Stimulated activated CD4-positive, alpha-beta T cell treated with anti-CD3 and anti-CD28 coated beads, Interleukin-15, amount 100 ng/mL, for 48 hours (primary cell): Measurements from ENCODE around the gene LYRM7.
"Not testable (repeated sequence)": the region's sequence is repeated elsewhere in the genome, so short reads cannot be mapped to it uniquely, and the experiment has no call there.

Experiments
- DNase-seq, 2 donors: peaks; one replicate each; pipeline ENCODE4 v3.0.0-alpha.2; 2020; ENCODE audit warnings: low read depth in 2 of 2

The LYRM7 gene

GRCh38 chr5:131180407-131180806 lies 9.7 kb downstream of the LYRM7 start:
- no peak for DNase-seq

- DNase-seq = no peak
Measured at GRCh38 chr5:131182839-131183238, 12.1 kb downstream of the LYRM7 start.

GRCh38 chr5:131185523-131186104 lies 14.9 kb downstream of the LYRM7 start:
- no peak for DNase-seq

GRCh38 chr5:131186561-131187256 lies 16.0 kb downstream of the LYRM7 start:
- DNase-seq = no peak

- no peak for DNase-seq
Measured at GRCh38 chr5:131193106-131193505, 22.4 kb downstream of the LYRM7 start.

- not testable (repeated sequence) for DNase-seq
Measured at GRCh38 chr5:131193897-131194296, 23.2 kb downstream of the LYRM7 start.

DNA sequence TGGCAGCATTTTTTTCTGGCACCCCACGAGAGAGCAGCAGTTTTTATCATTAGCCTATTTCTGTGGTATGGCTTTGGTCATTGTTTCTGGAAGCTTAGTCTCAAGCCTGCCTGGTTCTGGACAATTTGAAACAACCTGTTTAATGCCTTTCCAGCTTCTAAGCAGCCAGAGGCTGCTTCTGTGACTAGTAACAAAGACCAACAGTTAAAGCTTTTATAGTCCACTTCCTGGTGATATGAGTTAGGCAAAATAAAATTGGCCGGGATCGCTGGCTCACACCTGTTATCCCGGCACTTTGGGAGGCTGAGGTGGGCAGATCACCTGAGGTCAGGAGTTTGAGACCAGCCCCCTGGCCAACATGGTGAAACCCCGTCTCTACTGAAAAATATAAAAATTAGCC lies 24.0 kb downstream of the LYRM7 start:
- no peak for DNase-seq

DNA sequence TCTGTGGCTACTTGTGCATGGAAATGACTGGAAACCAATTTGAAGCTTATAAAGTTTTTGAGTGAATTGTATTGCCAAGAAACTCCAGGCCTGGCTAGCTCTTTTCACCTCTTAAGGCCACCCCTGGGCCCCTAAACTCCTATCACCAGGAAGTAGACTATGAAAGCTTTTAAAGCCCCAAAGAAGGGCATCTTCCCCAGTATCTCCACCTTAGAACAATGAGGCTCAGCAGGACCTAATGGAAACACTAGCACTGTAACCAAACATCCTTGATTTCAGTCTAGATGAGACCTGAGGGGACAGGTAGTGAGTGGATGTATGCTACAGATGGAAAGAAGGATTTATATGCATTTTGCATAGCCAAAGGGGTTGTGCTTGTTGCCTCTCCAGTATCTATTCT lies 25.0 kb downstream of the LYRM7 start:
- DNase-seq = no peak

- no peak for DNase-seq
Measured at GRCh38 chr5:131196331-131196730, 25.6 kb downstream of the LYRM7 start.

DNA sequence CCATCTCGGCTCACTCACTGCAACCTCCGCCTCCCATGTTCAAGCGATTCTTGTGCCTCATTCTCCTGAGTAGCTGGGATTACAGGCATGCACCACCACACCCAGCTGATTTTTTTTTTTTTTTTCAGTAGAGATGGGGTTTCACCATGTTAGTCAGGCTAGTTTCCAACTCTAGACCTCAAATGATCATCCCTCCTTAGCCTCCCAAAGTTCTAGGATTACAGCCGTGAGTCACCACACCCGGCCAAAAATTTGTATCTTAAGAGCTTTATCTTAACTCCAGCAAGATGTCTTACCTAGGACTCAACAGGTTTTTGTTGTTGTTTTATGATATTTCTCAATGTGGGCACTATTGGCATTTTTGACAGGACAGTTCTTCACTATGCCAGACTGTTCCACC lies 27.9 kb downstream of the LYRM7 start:
- DNase-seq = no peak

DNA sequence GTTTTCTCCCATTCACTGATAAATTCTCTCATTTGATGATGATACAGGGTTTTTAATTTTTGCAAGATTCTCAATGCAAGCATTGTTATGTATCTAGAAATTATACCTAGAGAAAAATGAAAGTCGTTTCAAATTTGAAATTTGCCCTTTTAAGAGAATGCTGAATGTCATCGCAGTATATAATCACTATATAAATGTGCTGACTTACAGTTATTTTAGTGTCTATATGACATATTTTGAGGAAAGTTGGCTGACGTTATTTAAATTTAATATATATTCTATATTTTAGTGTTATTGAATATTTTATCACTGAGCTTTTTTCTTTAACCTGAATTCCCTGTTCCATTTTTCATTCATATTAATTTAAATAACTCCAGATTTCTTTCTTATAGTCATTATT lies 29.8 kb downstream of the LYRM7 start:
- DNase-seq = no peak

GRCh38 chr5:131204964-131205363 lies 34.2 kb downstream of the LYRM7 start:
- no peak for DNase-seq

DNA sequence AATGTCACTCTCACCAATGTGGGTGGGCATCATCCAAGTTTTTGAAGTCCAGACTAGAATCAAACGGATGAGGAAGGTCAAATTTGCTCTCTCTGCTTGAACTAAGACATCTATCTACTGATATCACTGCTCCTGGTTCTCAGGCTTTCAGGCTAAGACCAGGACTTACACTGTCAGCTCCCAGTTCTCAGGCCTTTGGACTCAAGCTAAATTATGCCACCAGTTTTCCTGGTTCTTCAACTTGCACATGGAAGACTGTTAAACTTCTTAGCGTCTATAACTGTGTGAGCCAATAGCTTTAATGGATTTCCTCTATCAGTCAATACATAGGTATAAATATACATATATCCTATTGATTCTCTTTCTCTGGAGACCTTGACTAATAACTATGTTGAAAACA lies 35.3 kb downstream of the LYRM7 start:
- no peak for DNase-seq

GRCh38 chr5:131206772-131207171 lies 36.0 kb downstream of the LYRM7 start:
- no peak for DNase-seq

DNA sequence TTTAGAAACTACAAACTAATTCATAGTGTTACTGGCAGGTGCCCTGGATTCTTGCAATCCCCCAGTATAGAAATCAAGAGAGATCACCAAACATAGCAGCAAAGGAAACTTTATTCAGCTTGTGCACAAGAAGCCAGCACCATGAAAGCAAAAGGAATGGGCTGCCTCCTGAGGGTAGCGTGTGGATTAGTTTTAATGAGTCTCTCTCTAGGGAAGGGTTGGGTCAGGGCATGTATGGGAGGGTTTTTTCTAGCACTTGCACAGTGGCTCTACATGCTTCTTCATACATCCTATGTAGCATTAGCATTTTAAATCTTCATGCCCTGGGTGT lies 38.4 kb downstream of the LYRM7 start:
- DNase-seq = no peak

- DNase-seq = peak; percentile 10 to 15
Measured at GRCh38 chr5:131209506-131210150, 38.9 kb downstream of the LYRM7 start.

GRCh38 chr5:131210151-131210510 lies 39.4 kb downstream of the LYRM7 start:
- no peak for DNase-seq

GRCh38 chr5:131211669-131212068 lies 40.9 kb downstream of the LYRM7 start:
- DNase-seq = no peak

GRCh38 chr5:131212471-131213021 lies 41.8 kb downstream of the LYRM7 start:
- no peak for DNase-seq

GRCh38 chr5:131214609-131215227 lies 44.0 kb downstream of the LYRM7 start:
- DNase-seq = no peak

DNA sequence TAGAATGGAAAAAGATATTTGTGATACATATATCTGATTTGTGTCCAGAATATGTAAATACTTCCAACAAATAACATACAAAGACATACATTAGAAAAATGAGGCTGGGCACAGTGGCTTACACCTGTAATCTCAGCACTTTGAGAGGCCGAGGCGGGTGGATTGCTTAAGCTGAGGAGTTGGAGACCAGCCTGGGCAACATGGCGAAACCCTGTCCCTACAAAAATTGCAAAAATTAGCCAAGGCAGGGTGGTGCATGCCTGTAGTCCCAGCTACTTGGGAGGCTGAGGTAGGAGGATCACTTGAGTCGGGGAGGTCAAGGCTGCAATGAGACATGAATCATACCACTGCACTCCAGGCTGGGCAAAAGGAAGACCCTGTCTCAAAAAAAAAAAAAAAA lies 47.0 kb downstream of the LYRM7 start:
- no peak for DNase-seq

GRCh38 chr5:131218392-131218791 lies 47.6 kb downstream of the LYRM7 start:
- DNase-seq = no peak

- DNase-seq = no peak
Measured at GRCh38 chr5:131220566-131220965, 49.8 kb downstream of the LYRM7 start.
